ENCODE results near the gene XPNPEP2. TPM values are rescaled to one million over a fixed set of nuclear protein-coding genes. Genes with fewer than 3 reads are reported as not detected.
A peak's percentile ranks its signal among the peaks of the same experiment; 100 is the strongest.

XPNPEP2 gene
- total and polyA plus RNA-seq, 9 of the 15 experiments (the other 6 are each of a cell fraction or from before 2014, with no cell fraction given), result 0.03 to 0.19 (median 0.09) TPM; not detected in 5

DNA sequence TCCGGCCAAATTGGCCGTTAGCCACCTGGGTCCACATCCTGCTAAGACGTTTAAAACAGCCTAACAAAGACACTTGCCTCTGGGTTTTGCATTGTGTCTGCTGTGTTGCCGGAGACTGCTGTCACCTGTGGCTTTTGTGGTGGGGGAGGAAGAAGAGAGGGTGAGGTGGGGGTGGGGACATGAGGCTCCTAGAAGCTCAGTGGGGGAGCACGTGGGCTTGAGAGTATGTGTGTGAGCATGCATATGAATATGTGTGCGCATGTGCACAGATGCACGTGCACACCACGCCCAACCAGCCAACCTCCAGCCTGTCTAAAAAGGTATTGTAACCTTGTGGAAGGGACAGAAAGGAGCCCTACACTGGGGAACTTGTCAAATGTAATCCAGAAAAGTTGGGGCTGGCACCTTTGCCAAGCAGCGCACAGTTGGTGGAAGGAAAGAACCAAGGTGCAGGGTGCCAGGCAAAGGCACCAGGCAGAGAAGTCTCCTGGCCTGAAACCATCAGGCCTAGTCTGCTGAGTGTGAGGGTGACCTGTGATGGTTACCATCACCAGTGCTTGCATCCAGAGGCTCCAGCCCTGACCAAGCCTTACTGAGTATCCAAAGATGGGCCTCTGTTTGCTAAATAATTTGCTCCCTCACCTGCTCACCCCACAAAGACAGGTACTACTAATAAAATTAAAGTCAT, 30.8 kb downstream of the XPNPEP2 start:
- Histone ChIP-seq H3K9ac (ENCODE audit: insufficient read depth in 1 of 2, low read depth in 2 of 2, low read length in 2 of 2) (no peak overlapping the region), H3K79me2 (ENCODE audit: control insufficient read depth, insufficient read depth, low read length) (no peaks in the 10 kb centered on the region), H3K4me3 (no peak overlapping the region), H3K4me2 (ENCODE audit: insufficient read depth, low read length) (no peak overlapping the region), H4K20me1 (replicated peaks; ENCODE audit: control insufficient read depth, insufficient read depth, low read length) (no peaks in the 10 kb centered on the region), H2AFZ (ENCODE audit: low read depth, low read length) (0 out of 2 replicates have a peak overlapping the region, but pooled peaks have one; percentile 24), H3K27me3 (ENCODE audit: control insufficient read depth in 2 of 2, insufficient read depth in 2 of 2, low read length in 2 of 2) (no peaks in the 10 kb centered on the region), H3K36me3 (ENCODE audit: control insufficient read depth, insufficient read depth, low read length) (no peaks in the 10 kb centered on the region), H3K9me3 (replicated peaks; ENCODE audit: control insufficient read depth, insufficient read depth, low read depth, low read length) (no peaks in the 10 kb centered on the region), H3K9me1 (ENCODE audit: control insufficient read depth, insufficient read depth, low read length) (no peaks in the 10 kb centered on the region), H3K27ac (ENCODE audit: extremely low read depth, low read depth, low read length) (no peak overlapping the region), H3K4me1 (replicated peaks in 1 of 2; ENCODE audit: control insufficient read depth in 2 of 2, insufficient read depth in 2 of 2, low read length in 2 of 2) (no peaks in the 10 kb centered on the region; a peak in 1 of 5 replicates)
- TF ChIP-seq BHLHE40 (IDR thresholded peaks at IDR 0.05; ENCODE audit: low read length) (peak; percentile 63; the same call in 1 of the 2 replicates), NRF1 (conservative IDR thresholded peaks at IDR 0.05 in 1 of 2, IDR thresholded peaks at IDR 0.05 in 1 of 2) (0 out of 4 replicates have a peak, but pooled peaks of 1 of the 2 experiments have one; percentile 27)
- TF ChIP-seq, protein P1, sequence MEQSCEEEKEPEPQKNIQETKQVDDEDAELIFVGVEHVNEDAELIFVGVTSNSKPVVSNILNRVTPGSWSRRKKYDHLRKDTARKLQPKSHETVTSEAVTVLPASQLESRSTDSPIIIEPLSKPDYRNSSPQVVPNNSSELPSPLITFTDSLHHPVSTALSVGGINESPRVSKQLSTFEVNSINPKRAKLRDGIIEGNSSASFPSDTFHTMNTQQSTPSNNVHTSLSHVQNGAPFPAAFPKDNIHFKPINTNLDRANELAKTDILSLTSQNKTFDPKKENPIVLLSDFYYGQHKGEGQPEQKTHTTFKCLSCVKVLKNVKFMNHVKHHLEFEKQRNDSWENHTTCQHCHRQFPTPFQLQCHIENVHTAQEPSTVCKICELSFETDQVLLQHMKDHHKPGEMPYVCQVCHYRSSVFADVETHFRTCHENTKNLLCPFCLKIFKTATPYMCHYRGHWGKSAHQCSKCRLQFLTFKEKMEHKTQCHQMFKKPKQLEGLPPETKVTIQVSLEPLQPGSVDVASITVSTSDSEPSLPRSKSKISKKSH (CRISPR knock-in tag; IDR thresholded peaks at IDR 0.05), result no peak
- BruUV-seq (replicated peaks), result no TSS peak
- ATAC-seq (peak; percentile 23; the same call in 1 of the 3 replicates), FAIRE-seq (no peak), DNase-seq (ENCODE audit: extremely low read depth in 1 of 4, low spot score in 3 of 4) (no peak)
- POLR2A ChIA-PET, result interaction anchor here (0.7 kb wide), 2 partner anchors 10 to 184 kb away, joined by 3 read pairs; partner anchors contain the start of gene SASH3
- CTCF ChIA-PET (ENCODE audit: low intra/inter-chr PET ratio), result no interaction called here
- intact Hi-C loops (cut with micrococcal nuclease), result no loop called here
- 44% methylated on average over 8 of the region's 9 CpGs for WGBS (ENCODE audit: insufficient coverage, low coverage, missing lambda C conversion rate)
- in situ Hi-C loops (cut with MboI), result no loop called here

Data from K562 (cell line).